ENCODE data around the gene KCNE3.
A peak's percentile ranks its signal among the peaks of the same experiment; 100 is the strongest.

The KCNE3 gene, protein sequence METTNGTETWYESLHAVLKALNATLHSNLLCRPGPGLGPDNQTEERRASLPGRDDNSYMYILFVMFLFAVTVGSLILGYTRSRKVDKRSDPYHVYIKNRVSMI

DNA sequence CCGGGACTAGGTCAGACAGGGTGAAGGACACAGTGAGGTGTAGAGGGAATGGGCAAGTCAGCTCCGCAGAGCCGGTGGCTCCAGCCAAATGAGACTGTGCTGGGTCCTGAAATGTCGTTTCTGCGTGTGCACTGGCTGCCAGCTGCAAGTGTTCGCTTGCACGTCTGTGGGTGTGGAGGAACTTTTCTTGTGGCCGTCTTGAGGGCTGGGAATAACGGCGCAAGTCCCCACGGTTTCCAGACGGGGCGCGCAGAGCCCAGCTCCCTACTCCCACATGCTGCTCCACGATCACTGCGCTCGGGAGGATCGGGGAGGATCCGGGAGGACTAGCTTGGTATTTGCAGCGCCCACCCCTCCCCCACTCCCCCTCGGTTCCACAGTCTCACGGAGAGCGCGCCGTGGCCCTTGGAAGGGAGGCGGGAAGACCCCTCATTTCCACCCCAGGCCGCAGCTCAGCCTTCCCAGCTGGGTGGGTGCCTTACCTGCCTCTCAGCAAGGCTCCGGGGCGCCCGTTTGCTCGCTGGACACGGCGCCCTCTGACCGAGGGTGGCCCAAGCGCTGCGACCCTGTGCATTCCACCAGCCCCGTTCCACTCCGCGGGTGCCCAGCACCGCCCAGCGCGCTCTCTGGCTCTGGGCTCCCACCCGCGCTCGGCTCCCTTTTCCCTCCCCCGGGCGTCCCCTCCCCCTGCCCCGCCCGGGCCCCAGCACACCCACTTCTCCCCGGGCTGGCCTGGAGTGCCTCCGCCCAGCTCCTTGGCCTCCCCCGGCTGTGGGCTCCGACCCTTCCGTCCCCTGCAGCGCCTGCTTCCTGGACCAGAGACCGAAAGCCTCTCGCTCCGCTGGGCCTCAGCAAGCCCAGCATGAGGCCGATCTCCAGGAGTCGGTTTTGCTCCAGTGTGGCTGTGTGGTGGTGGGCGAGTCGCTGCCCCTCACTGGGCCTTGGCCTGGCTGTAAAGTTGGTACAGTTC, at the start of gene KCNE3:
TSS of gene KCNE3 (minus strand) at position 634 of the 970 bp plus-strand sequence. CDS start 9,986 bp downstream, outside the sequence.
- no peak for DNase-seq

GRCh38 chr11:74507582-74507981, 40.2 kb upstream of the KCNE3 start:
- no peak for DNase-seq

GRCh38 chr11:74506823-74507222, 39.5 kb upstream of the KCNE3 start:
- DNase-seq = no peak

DNA sequence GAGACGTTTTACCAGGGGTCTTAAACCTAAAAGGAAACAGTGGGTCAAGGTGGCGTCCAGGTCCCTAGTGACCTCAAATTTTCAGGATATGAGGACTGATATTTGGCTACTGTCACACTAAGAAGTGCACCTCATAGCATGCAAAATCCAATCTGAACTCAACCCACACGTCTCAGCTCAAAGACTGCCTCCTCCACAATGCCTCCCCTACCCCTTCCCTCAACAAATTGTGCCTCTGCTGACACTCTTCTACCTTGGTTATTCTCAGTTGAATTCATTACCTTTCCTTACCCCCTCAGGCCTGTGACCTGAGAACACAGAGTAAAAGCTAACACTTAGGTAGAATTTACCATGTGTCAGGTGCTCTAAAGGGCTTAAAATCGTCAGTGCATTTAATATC, 38.6 kb upstream of the KCNE3 start:
- no peak for DNase-seq

DNA sequence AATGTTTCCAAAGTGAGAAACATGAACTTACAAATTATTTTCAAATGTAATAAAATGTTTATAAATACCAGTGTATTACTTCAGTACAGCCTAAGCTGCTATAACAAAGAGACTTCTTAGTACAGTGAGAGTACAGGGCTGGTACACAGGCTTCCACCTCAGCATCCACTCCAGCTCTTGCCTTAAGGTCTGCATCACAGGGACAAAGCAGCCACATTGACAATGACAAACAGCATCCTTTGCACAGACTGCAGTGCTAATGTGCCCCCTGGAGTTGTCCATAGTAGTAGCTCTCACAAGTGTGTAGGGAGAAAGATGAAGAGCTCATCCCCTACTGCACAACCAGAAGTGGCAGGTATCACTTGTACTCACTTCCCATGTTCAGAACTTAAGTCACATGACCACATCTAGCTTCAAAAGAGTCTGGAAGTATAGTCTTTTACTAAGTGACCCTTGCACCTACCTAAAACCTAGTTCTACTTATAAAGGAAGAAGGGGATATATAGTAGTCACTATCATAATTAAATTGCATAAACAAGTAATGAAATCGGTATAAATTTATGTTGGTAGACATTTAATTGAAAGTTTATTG, 36.8 kb upstream of the KCNE3 start:
- no peak for DNase-seq

DNA sequence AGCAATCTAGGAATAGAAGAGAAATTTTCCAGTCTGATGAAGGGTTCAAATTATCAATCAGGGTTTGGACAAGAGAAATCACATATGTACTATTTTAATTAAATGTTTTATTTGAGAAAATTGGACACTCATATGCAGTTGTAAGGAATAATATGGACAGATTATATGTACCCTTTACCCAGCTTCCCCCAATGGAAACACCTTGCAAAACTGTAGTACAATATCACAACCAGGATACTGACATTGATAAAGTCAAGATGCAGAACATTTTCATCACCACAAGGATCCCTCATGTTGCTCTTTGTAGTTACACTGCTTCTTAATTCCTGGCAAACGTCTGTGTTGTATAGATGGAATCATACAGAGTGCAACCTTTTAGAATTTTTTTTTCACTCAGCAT, 27.6 kb upstream of the KCNE3 start:
- DNase-seq = no peak

DNA sequence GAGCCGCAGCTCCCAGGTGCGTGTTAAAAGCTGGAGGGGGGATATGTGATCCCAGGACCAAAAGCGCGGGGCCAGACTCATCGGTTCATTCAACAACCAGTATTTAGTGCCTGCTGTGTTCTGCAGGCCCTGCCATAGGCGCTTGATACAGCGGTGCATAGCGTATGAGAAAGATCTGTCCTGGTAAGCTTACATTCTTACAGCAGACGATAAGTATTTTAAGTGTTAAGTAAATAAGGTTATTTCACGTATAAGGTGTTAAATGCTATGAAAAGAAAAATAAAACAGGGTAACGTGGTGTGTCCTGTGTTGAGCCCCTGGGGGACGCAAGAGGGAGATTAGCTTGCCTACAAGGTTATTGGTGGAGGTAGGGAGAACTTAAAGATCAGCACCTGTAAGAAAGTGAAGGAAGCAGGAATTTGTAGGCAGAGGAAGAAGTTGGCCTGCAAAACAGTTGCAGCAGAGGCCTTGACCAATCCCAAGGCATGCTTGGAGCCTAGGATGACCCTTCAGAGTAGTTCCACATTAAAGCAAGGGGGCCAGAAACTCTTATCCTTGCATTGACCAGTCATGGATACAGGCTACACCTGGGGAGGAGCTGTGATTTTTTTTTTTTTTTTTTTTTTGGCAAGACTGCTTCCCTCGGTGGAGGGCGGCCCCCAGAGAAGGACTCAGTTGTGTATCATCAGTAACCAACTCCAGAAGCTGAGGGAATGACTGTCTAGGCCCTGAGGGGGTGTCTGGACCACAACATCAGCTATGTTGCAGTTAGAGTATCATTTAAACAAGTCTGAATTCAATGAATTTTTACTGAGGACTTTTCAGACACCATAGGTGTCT, 26.7 kb upstream of the KCNE3 start:
- no peak for DNase-seq

- DNase-seq = peak; percentile 98
Observed at GRCh38 chr11:74492974-74493790, 25.8 kb upstream of the KCNE3 start, which contains the start of gene LIPT2. LIPT2 (minus strand) TSS chr11:74493724; CDS start chr11:74493703, 21 bp downstream.

- no peak for DNase-seq
Observed at GRCh38 chr11:74492084-74492483, 24.7 kb upstream of the KCNE3 start.

DNA sequence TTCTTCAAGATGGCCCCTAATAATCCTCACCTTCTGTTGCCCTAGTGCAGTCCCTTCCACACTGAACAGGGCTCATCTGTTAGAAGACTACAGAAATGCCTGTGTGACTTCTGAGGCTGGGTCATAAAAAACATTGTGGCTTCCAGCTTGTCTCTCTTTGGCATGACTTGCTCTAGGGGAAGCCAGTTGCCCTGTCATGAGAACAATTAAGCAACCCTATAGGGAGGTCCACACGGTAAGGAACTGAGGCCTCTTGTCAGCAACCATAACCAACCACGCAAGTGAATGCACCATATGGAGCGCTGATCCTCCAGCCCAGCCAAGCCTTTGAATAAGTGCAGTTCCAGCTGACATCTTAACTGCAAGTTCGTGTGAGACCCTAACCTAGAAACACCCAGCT, 23.6 kb upstream of the KCNE3 start:
- no peak for DNase-seq

- DNase-seq = no peak
Observed at GRCh38 chr11:74487875-74488274, 20.5 kb upstream of the KCNE3 start.

- no peak for DNase-seq
Observed at GRCh38 chr11:74485868-74486267, 18.5 kb upstream of the KCNE3 start.

DNA sequence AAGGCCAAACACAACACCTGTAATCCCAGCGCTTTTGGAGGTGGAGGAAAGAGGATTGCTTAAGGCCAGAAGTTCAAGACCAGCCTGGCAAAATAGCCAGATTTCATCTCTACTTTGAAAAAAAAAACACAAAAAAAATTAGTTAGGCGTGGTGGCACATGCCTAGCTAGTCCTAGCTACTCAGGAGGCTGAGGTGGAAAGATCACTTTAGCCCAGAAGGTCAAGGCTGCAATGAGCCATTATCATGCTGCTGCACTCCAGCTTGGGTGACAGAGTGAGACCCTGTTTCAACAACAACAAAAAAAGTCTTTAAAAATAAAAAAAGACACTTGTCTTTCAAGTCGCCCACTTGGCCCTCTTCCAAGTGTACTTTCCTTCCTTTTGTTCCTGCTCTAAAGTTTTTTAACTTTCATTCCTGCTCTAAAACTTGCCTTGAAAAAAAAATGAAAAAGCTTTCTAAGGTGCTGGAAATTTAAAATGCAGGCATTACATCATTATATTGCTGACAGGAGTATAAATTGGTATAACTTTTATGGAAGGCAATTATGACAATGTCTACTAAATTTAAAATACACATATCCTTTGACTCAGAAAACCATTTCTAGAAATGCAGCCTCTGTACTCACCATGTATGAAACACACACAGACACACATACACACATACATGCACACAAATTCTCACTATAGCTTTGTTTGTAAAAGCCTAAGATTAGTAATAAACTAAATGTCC, 13.5 kb upstream of the KCNE3 start:
- no peak for DNase-seq

- no peak for DNase-seq
Observed at GRCh38 chr11:74479732-74480123, 12.4 kb upstream of the KCNE3 start.

DNA sequence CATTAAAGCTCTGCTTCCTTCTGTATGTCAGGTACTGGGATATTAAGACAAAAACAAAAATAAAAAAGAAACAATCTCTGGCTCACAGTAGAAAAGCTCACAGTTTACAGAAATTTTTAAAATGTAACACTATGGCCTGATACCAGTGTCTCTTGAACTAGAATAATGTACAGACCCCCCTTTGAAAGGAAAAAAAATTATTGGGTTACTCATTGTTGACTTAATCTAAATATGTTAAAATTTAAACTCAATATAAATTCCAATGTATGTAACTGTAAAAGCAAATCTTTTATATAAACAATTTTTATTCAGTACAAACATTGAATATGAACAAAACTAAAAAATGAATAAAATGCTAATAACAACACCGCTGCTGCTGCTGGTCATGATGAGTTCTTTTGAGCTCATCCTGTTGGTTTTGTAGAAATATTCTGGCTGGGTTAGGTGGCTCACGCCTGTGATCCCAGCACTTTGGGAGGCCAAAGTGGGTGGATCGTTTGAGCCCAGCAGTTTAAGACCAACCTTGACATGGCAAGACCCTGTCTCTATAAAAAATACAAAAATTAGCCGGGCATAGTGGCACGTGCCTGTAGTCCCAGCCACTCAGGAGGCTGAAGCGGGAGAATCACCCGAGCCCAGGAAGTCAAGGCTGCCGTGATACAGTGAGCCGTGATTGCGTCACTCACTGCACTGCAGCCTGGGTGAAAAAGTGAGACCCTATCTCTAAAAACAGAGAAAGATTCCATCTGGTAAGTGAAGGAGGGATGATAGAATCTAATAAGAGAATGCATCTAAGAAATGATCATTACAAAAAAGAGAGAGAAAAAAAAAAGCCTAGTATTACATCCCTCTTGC, 11.8 kb upstream of the KCNE3 start:
- no peak for DNase-seq

DNA sequence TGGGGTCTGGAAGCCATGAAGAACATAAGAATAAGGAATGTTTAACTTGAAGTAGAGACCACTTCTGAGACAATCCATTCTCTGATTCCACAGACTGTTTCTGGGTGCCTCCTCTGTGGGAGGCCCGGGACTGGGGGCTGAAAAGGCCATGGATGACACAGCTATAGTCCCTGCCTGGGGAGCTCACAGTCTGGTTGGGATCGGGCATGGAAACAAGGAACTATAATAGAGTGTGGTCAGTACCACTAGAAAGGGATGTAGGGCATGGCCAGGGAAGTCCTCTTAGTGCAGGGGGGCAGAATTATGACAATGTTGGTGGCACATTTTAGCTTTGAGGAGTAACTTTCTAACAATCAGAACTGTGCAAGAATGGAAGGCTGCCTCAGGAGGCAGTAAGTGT, 9.2 kb upstream of the KCNE3 start:
- no peak for DNase-seq

DNA sequence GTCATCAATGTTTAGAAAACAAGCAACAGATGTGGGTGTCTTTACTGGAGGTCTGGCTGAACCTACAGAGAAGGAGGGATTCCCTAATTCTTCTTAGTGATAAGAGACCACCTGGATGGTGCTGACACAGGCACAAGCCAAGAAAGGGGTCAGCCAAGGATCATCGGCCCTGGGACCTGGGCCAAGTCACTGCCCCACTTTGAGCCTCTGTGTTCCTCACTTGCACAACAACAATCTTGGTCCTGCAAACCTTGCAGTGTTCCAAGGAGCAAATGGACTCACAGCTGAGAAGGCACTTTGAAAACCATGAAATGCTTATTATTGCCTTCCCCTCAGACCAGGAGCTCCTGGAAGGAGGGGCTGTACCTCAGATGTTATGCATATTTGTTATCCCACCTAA, 7.0 kb upstream of the KCNE3 start:
- no peak for DNase-seq

- no peak for DNase-seq
Observed at GRCh38 chr11:74473382-74474173, 6.2 kb upstream of the KCNE3 start.

DNA sequence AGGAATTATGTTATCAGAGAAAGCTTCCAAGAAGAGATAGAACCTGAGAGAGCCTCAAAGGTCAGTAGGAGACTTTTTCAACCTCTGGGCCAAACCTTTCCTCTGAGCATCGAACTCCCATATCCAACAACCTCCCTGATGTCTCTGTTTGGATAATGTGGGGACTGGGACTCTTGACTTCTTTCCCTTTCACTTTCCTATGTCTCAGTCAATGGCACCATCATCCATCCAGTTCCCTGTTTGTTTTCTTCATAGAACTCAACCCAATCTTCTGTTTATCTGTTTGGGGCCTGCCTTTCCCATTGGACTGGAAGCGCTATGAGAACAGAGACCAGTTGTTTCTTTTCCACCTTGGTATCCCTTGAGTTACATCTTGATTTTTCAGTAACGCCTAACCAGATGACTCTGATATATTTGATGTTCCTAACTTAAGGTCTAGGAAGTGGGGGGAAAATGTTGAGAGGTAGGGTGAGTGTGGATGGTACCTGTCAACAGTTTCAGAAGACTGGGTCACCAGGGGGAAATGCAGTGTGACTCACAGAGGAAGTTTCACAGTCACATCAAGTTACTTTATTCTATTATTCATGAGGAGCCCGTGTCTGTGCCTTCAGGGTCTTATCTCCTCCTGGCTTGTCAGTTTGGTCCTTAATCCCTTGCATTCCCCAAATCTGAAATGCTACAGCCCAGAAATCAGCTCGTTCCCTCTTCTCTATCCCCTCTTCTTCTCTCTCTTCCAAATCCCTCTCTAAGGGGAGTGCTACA, 4.5 kb upstream of the KCNE3 start:
- no peak for DNase-seq
